WTC11 (cell line): ENCODE results near the gene KPNB1. TPM values are rescaled to one million over a fixed set of nuclear protein-coding genes. Genes with fewer than 3 reads are reported as not detected.
A peak's percentile ranks its signal among the peaks of the same experiment; 100 is the strongest.

Experiments used
- ATAC-seq: fragments of 200-7000 bp; cut with Tn5 transposase; 2 replicates; pipeline ENCODE4 v1.10.0; 2021; ENCODE audit warnings: mild to moderate bottlenecking, moderate library complexity
- CTCF ChIA-PET: fragments of 300-600 bp; sonication (Branson Sonifier 250); formaldehyde crosslinking; loops from one replicate; lab custom pipeline; 2021; ENCODE audit warnings: antibody characterized with exemption; lab: Charles Lee
- POLR2A ChIA-PET: fragments of 350-600 bp; sonication (Branson Sonifier 250); formaldehyde crosslinking; loops from one replicate; lab custom pipeline; 2021; ENCODE audit warnings: antibody characterized with exemption; lab: Charles Lee
- DNase-seq: peaks from one replicate; pipeline ENCODE4 v3.0.0; 2021; ENCODE audit warnings: low spot score
- H3K27ac Mint-ChIP-seq: 2 replicates; pipeline ENCODE4 v1.8.0; 2021; ENCODE audit warnings: mixed read lengths
- H3K27me3 Mint-ChIP-seq: 2 replicates; pipeline ENCODE4 v1.8.0; 2021; ENCODE audit warnings: low read depth, mild to moderate bottlenecking, moderate library complexity, mixed read lengths
- H3K36me3 Mint-ChIP-seq: 2 replicates; pipeline ENCODE4 v1.8.0; 2021; ENCODE audit warnings: mixed read lengths
- H3K4me1 Mint-ChIP-seq: 2 replicates; pipeline ENCODE4 v1.8.0; 2022; ENCODE audit warnings: mixed read lengths
- H3K4me3 Mint-ChIP-seq: 2 replicates; pipeline ENCODE4 v1.8.0; 2021; ENCODE audit warnings: mild to moderate bottlenecking, moderate library complexity, mixed read lengths
- H3K9me3 Mint-ChIP-seq: 2 replicates; pipeline ENCODE4 v1.8.0; 2021; ENCODE audit warnings: mixed read lengths
- AFF4 ChIP-seq: sonication (generic); formaldehyde crosslinking; IDR thresholded peaks from 2 replicates; pipeline ENCODE4 v1.8.1; 2023; ENCODE audit warnings: mild to moderate bottlenecking, missing genetic modification reagents, borderline replicate concordance
- ARID4B ChIP-seq: sonication (generic); formaldehyde crosslinking; IDR thresholded peaks from 2 replicates; pipeline ENCODE4 v1.8.0; 2023; ENCODE audit warnings: missing genetic modification reagents, mild to moderate bottlenecking, borderline replicate concordance
- ATF6 ChIP-seq: sonication (generic); formaldehyde crosslinking; IDR thresholded peaks from 2 replicates; pipeline ENCODE4 v1.8.1; 2023; ENCODE audit warnings: mild to moderate bottlenecking, missing genetic modification reagents
- CDX4 ChIP-seq: fragments of 250-450 bp; sonication (Bioruptor Pico); IDR thresholded peaks from 2 replicates; pipeline ENCODE4 v1.9.0; 2021; ENCODE audit warnings: moderate library complexity, mild to moderate bottlenecking, inconsistent platforms, borderline replicate concordance
- EMX1 ChIP-seq: fragments of 250-450 bp; sonication (Bioruptor Pico); IDR thresholded peaks from 2 replicates; pipeline ENCODE4 v1.8.0; 2021; ENCODE audit warnings: mild to moderate bottlenecking
- ETV6 ChIP-seq: sonication (generic); formaldehyde crosslinking; IDR thresholded peaks from 2 replicates; pipeline ENCODE4 v1.8.1; 2022; ENCODE audit warnings: mild to moderate bottlenecking, missing genetic modification reagents
- FOXK1 ChIP-seq: sonication (generic); formaldehyde crosslinking; IDR thresholded peaks from 2 replicates; pipeline ENCODE4 v1.8.0; 2022; ENCODE audit warnings: mild to moderate bottlenecking, moderate library complexity, missing genetic modification reagents
- HMGXB4 ChIP-seq: sonication (generic); formaldehyde crosslinking; IDR thresholded peaks from 2 replicates; pipeline ENCODE4 v1.8.1; 2023; ENCODE audit warnings: mild to moderate bottlenecking, moderate library complexity, missing genetic modification reagents
- NFATC4 ChIP-seq: fragments of 250-450 bp; sonication (Bioruptor Pico); IDR thresholded peaks from 2 replicates; pipeline ENCODE4 v1.9.0; 2021; ENCODE audit warnings: mild to moderate bottlenecking
- STAT6 ChIP-seq: sonication (generic); formaldehyde crosslinking; conservative IDR thresholded peaks from 2 replicates; pipeline ENCODE4 v1.8.1; 2023; ENCODE audit warnings: mild to moderate bottlenecking, low read depth, missing genetic modification reagents, moderate library complexity
- USF1 ChIP-seq: sonication (generic); formaldehyde crosslinking; IDR thresholded peaks from 2 replicates; pipeline ENCODE4 v1.8.0; 2022; ENCODE audit warnings: mild to moderate bottlenecking, missing genetic modification reagents
- USF2 ChIP-seq: sonication (generic); formaldehyde crosslinking; IDR thresholded peaks from 2 replicates; pipeline ENCODE4 v1.8.1; 2023; ENCODE audit warnings: mild to moderate bottlenecking, missing genetic modification reagents, moderate library complexity
- ZNF138 ChIP-seq: sonication (generic); formaldehyde crosslinking; conservative IDR thresholded peaks from 2 replicates; pipeline ENCODE4 v1.8.1; 2022; ENCODE audit warnings: mild to moderate bottlenecking, moderate library complexity, missing genetic modification reagents
- total RNA-seq: library from RNA; stranded (reverse); gene quantifications from 3 replicates; pipeline ENCODE4 v1.2.3, GENCODE V29; 2021

The KPNB1 gene
- total RNA-seq, 1 experiment from 2014 or later: 506 TPM

GRCh38 chr17:47685556-47686275 lies 36.0 kb downstream of the KPNB1 start (continued):
- TF ChIP-seq STAT6 (CRISPR knock-in tag) (no peak), HMGXB4 (CRISPR knock-in tag) (no peak), ARID4B (CRISPR knock-in tag) (no peak)
- TF ChIP-seq, all 79 proteins: peak for 2

- CTCF ChIA-PET: interaction anchor here (0.8 kb wide), 1 partner anchor 13 kb away, joined by 6 read pairs; no protein-coding TSS in a partner anchor
- peaks cover 31% of the 10 kb centered on the region for H3K4me1 Mint-ChIP-seq
- H3K27ac Mint-ChIP-seq: peak overlapping the region; percentile 82
- H3K9me3 Mint-ChIP-seq: no peaks in the 10 kb centered on the region
- ATAC-seq: no peak
- POLR2A ChIA-PET: interaction anchor here (1.0 kb wide), 1 partner anchor 37 kb away, joined by 3 read pairs; the partner anchor contains the start of gene KPNB1
- no peak overlapping the region for H3K4me3 Mint-ChIP-seq
- no peaks in the 10 kb centered on the region for H3K27me3 Mint-ChIP-seq
- peaks cover 26% of the 10 kb centered on the region for H3K36me3 Mint-ChIP-seq
- DNase-seq: no peak
- TF ChIP-seq USF2 (CRISPR knock-in tag): no peak
- TF ChIP-seq EMX1: no peak
- no peak for TF ChIP-seq ETV6 (CRISPR knock-in tag)
- TF ChIP-seq CDX4 (CRISPR knock-in tag): no peak
- TF ChIP-seq HMGXB4 (CRISPR knock-in tag): no peak
- no peak for TF ChIP-seq ATF6 (CRISPR knock-in tag)
- no peak for TF ChIP-seq FOXK1
- TF ChIP-seq ZNF138 (CRISPR knock-in tag): no peak
- no peak for TF ChIP-seq NFATC4 (CRISPR knock-in tag)
- no peak for TF ChIP-seq AFF4 (CRISPR knock-in tag)
- TF ChIP-seq USF1 (CRISPR knock-in tag): no peak
Observed at GRCh38 chr17:47686276-47686635, 36.5 kb downstream of the KPNB1 start.
